Gastrocnemius medialis (tissue), 4 donors: ENCODE measurements around the gene ATP5PD.

Experiments
- CTCF ChIP-seq, 5 experiments: fragments of 450-650 bp in 3 of 5; fragments of 200-600 bp in 2 of 5; sonication (generic) in 2 of 5; IDR thresholded peaks in 4 of 5; conservative IDR thresholded peaks in 1 of 5; 1 replicate in 4 of 5; 2 replicates in 1 of 5; pipeline ENCODE4 v1.5.1; 2016 to 2019; ENCODE audit warnings: antibody characterized with exemption in 5 of 5, mild to moderate bottlenecking in 3 of 5, moderate library complexity in 3 of 5
- POLR2A ChIP-seq, 2 donors: fragments of 450-650 bp; IDR thresholded peaks; one replicate each; pipeline ENCODE4 v1.6.1; 2017; ENCODE audit warnings: antibody characterized with exemption in 2 of 2, mild to moderate bottlenecking in 2 of 2, moderate library complexity in 2 of 2

GRCh38 chr17:74999523-74999922, 47.2 kb downstream of the ATP5PD start:
- TF ChIP-seq CTCF (IDR thresholded peaks at IDR 0.05 in 4 of 5, conservative IDR thresholded peaks at IDR 0.05 in 1 of 5): no peak
- TF ChIP-seq POLR2A (IDR thresholded peaks at IDR 0.05): no peak
